A549 treated with GW870086 at 1 μM for 4 hours (cell line): ENCODE data around the gene BGN. TPM values are rescaled to one million over a fixed set of nuclear protein-coding genes. Genes with fewer than 3 reads are reported as not detected.

Experiments
- total RNA-seq: library from RNA; stranded (reverse); fragments of 200-300 nt; extraction: Qiagen RNA extraction; gene quantifications from 5 replicates; pipeline ENCODE4 v1.2.3, GENCODE V29; 2022; ENCODE audit warnings: low read depth

The BGN gene
- 0.07 TPM in 1 of 5 replicates, not detected in the others for total RNA-seq

GRCh38 chrX:153494541-153495361 lies at the start of gene BGN:
TSS of gene BGN (plus strand) at chrX:153494980. CDS start at chrX:153504632, 9,652 bp downstream.

GRCh38 chrX:153445856-153446635 lies 48.7 kb upstream of the BGN start, which contains the start of gene TREX2:
TSS of gene TREX2 (minus strand) at chrX:153446056. CDS start at chrX:153445430, 626 bp downstream.

DNA sequence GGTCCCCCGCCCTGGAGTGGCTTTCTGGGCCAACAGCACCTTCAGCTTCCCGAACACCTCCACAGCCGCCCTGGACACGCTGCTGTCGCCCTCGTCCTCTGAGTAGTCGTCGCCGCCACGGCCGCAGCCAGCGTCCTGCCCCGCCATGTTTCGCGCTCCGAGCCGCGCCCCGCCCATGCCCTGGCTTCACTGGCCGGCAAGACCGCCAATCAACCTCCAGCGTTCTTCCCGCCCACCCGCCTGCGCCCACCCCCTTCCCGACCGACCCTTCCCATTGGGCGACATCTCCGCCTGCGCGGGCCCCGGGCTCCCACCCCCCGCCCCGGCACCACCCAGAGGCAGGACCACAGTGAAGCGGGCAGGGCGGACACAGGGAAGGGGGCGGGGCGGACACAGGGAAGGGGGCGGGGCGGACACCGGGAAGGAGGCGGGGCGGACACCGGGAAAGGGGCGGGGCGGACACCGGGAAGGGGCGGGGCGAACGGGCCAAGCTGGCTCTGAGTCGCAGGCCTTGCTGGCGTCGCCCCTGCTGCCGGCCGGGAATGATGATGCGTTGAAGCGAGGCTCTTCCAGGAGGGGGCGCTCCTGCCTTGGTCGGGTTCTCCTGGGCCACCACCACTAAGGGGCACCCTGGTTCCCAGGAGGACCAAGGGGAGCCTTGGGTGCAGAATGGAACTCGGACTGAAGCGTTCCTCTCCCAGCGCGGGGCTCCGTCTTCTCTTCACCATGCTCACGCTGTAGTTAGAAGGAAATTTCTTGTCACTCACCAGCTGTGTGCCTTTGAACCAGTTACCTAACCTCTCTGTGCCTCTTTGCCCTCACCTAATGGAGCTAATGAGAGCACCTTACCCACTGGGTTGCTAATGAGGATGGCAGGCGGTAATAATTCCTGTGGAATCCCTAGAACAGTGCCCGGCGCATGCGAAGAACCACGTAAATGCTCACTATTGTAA lies 24.1 kb upstream of the BGN start, which contains the start of gene HAUS7:
Gene HAUS7 (minus strand): TSS at position 166 of the 953 bp plus-strand sequence. CDS start 19 bp downstream, at position 147.

DNA sequence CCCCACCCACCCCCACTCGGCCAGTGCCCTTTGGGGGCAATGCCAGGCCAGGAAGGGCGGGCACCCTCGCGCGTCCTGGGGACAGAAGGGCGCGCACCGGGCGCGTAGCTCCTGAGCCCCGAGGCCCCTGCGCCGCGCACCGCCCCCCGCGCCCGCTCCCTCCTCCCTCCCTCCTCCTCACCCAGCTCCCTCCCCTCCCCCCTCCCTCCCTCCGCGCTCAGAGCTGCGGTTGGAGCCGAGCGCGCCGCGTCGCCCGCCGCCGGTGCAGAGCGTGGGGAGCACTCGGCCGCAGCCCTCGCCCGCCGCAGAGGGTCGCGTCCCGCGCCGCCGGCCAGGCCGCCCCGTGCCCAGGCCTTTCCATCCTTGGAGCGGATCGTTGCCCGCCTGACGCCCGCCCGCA lies 22.6 kb downstream of the BGN start, which contains the start of gene ATP2B3:
Gene ATP2B3 (plus strand): TSS at position 220 of the 400 bp plus-strand sequence. CDS start 18,606 bp downstream, outside the sequence.

Other genes starting within 250 kb of the BGN start
- not detected in 5 replicates for gene PNMA6F, start 173.2 kb upstream of the BGN start, total RNA-seq
- 4.8 to 6.5 TPM (median 6.0 TPM) in 5 replicates for gene ZNF275, start 160.8 kb upstream of the BGN start, total RNA-seq
- 0.07 TPM in 1 of 5 replicates, not detected in the others for gene PNMA6E, start 93.6 kb upstream of the BGN start, total RNA-seq
- 0.42 to 0.59 TPM (median 0.57 TPM) in 5 replicates for gene ZFP92, start 83.5 kb upstream of the BGN start, total RNA-seq
- gene TREX2, start 48.9 kb upstream of the BGN start, total RNA-seq: 1.1 to 1.7 TPM (median 1.2 TPM) in 5 replicates
- gene HAUS7, start 24.4 kb upstream of the BGN start, total RNA-seq: 49.8 to 59.6 TPM (median 54.3 TPM) in 5 replicates
- 0.07 to 0.23 TPM (median 0.15 TPM) in 5 replicates for gene ATP2B3, start 22.7 kb downstream of the BGN start, total RNA-seq
- 44.6 to 59.4 TPM (median 58.5 TPM) in 5 replicates for gene CCNQ, start 104.2 kb downstream of the BGN start, total RNA-seq
- 1.00 to 1.8 TPM (median 1.5 TPM) in 5 replicates for gene DUSP9, start 152.2 kb downstream of the BGN start, total RNA-seq
- 0.13 to 0.31 TPM (median 0.24 TPM) in 4 of 5 replicates, not detected in the other for gene PNCK, start 178.8 kb downstream of the BGN start, total RNA-seq
- 11.3 to 13.3 TPM (median 11.9 TPM) in 5 replicates for gene SLC6A8, start 192.9 kb downstream of the BGN start, total RNA-seq
- 350 to 420 TPM (median 366 TPM) in 5 replicates for gene BCAP31, start 229.4 kb downstream of the BGN start, total RNA-seq
- gene ABCD1, start 229.9 kb downstream of the BGN start, total RNA-seq: 2.3 to 4.7 TPM (median 3.6 TPM) in 5 replicates